ENCODE measurements around the gene EML4.

Gene EML4

DNA sequence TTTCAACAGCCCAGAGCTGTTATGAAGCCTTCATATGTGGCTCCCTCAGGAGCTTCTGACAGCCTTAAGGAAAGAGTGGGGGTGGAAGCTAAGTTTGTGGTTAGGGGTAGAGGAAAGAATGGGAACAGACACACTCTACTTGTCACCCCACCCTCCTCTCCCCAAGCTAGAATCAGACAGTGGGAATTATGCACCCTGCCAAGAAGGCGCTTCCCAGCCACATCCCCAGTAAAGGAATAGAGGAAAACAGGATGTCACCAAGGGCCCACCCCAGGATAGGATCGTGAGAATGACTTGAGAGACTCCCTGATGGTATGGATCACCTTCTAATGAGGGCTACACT, 32.4 kb upstream of the EML4 start:
- TF ChIP-seq CTCF (IDR thresholded peaks at IDR 0.05; ENCODE audit: low read depth, low read length) = no peak
- no peaks in the 10 kb centered on the region for H3K27me3 ChIP-seq (ENCODE audit: insufficient read depth, low read depth, severe bottlenecking)
- H3K4me3 ChIP-seq (ENCODE audit: low read depth, low read length) = no peak overlapping the region
- DNase-seq = no peak
- no peaks in the 10 kb centered on the region for H3K9me3 ChIP-seq (ENCODE audit: severe bottlenecking)
- H3K36me3 ChIP-seq = no peaks in the 10 kb centered on the region
- H3K27ac ChIP-seq = no peak overlapping the region

GRCh38 chr2:42137125-42137841, 31.9 kb upstream of the EML4 start:
- TF ChIP-seq CTCF (IDR thresholded peaks at IDR 0.05; ENCODE audit: low read depth, low read length) = no peak
- no peaks in the 10 kb centered on the region for H3K36me3 ChIP-seq
- no peaks in the 10 kb centered on the region for H3K27me3 ChIP-seq (ENCODE audit: insufficient read depth, low read depth, severe bottlenecking)
- DNase-seq = no peak
- H3K27ac ChIP-seq = no peak overlapping the region
- no peak overlapping the region for H3K4me3 ChIP-seq (ENCODE audit: low read depth, low read length)
- H3K9me3 ChIP-seq (ENCODE audit: severe bottlenecking) = no peaks in the 10 kb centered on the region

DNA sequence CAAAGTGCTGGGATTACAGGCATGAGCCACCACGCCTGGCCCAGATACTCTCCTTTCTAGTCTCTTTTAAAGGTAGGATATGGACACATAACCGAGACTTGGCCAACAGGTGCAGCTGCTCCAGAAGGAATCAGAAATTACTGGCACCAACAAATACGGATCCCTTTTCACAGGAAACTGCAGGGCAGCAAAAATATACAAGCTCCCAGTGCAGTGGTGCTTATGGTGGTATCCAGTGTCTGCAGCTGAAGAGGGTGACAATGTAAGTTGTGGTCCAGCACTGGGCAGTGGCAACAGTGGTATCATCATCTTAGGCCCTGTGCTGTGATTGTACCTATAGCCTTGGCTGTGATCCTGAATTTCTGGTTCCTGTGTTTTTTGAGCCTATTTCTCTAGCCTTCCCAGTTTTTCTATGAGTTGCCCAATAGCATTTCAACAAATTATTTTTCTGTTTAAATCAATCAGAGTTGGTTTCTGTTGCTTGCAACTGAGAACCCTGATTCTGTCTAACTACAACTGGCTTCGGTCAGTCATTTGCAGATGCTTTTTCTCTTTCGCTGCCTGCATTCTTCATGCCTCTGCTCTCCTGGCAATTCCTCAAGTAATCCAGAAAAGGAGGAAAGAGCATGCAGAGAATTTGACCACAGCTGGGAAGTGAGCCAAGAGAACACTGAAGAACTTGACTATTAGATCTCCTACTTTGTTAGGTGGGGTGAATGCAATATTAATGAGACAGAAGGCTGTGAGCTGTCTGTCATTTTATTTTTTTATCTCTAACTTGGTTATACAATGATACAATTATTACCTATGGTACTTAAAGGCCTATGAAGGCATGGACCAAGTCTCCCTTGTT, 30.8 kb upstream of the EML4 start:
- no peaks in the 10 kb centered on the region for H3K36me3 ChIP-seq
- DNase-seq = no peak
- H3K4me3 ChIP-seq (ENCODE audit: low read depth, low read length) = no peak overlapping the region
- H3K27me3 ChIP-seq (ENCODE audit: insufficient read depth, low read depth, severe bottlenecking) = no peaks in the 10 kb centered on the region
- H3K9me3 ChIP-seq (ENCODE audit: severe bottlenecking) = no peaks in the 10 kb centered on the region
- no peak for TF ChIP-seq CTCF (IDR thresholded peaks at IDR 0.05; ENCODE audit: low read depth, low read length)
- H3K27ac ChIP-seq = no peak overlapping the region

GRCh38 chr2:42139101-42139500, 30.1 kb upstream of the EML4 start:
- Histone ChIP-seq H3K27ac (no peak overlapping the region), H3K4me3 (ENCODE audit: low read depth, low read length) (no peak overlapping the region), H3K9me3 (ENCODE audit: severe bottlenecking) (no peaks in the 10 kb centered on the region), H3K36me3 (no peaks in the 10 kb centered on the region), H3K27me3 (ENCODE audit: insufficient read depth, low read depth, severe bottlenecking) (no peaks in the 10 kb centered on the region)
- DNase-seq = no peak
- no peak for TF ChIP-seq CTCF (IDR thresholded peaks at IDR 0.05; ENCODE audit: low read depth, low read length)

GRCh38 chr2:42140496-42140895, 28.7 kb upstream of the EML4 start:
- no peak overlapping the region for H3K27ac ChIP-seq

More at GRCh38 chr2:42140496-42140895, 28.7 kb upstream of the EML4 start:
- H3K4me3 ChIP-seq (ENCODE audit: low read depth, low read length) = no peak overlapping the region
- no peaks in the 10 kb centered on the region for H3K27me3 ChIP-seq (ENCODE audit: insufficient read depth, low read depth, severe bottlenecking)
- H3K36me3 ChIP-seq = no peaks in the 10 kb centered on the region
- TF ChIP-seq CTCF (IDR thresholded peaks at IDR 0.05; ENCODE audit: low read depth, low read length) = no peak
- DNase-seq = no peak
- no peaks in the 10 kb centered on the region for H3K9me3 ChIP-seq (ENCODE audit: severe bottlenecking)
